Measurements from ENCODE around the gene SENP8.

DNA sequence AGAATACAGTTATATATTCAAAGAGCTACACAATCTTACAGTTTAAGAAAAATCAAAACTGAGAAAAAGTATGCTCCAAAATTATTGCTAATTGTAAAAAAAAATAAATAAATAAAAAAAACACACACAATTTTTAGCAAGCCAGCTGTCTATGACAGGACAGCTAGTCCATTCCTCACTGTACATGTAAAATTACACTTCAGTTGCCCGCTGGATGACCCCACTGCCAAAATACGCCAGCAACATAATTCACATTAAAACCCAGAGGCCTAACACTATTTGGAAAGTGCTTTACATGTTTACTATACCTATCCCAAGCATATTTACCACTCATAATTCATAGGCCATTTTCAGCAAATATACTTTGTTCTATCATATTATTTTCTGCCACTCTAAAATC, 6.1 kb upstream of the SENP8 start:
- TF ChIP-seq ZFP30 (CRISPR knock-in tag; IDR thresholded peaks at IDR 0.05) (no peak), ZC3H10 (CRISPR knock-in tag; IDR thresholded peaks at IDR 0.05) (no peak), TSHZ2 (CRISPR knock-in tag; IDR thresholded peaks at IDR 0.05) (no peak), RARB (CRISPR knock-in tag; IDR thresholded peaks at IDR 0.05) (no peak), ARNTL (CRISPR knock-in tag; IDR thresholded peaks at IDR 0.05; ENCODE audit: borderline replicate concordance, low read depth) (no peak), ZFP3 (CRISPR knock-in tag; IDR thresholded peaks at IDR 0.05) (no peak), ZNF70 (CRISPR knock-in tag; IDR thresholded peaks at IDR 0.05) (no peak), TOX (CRISPR knock-in tag; IDR thresholded peaks at IDR 0.05; ENCODE audit: borderline replicate concordance) (no peak)
- TF ChIP-seq, protein P1, sequence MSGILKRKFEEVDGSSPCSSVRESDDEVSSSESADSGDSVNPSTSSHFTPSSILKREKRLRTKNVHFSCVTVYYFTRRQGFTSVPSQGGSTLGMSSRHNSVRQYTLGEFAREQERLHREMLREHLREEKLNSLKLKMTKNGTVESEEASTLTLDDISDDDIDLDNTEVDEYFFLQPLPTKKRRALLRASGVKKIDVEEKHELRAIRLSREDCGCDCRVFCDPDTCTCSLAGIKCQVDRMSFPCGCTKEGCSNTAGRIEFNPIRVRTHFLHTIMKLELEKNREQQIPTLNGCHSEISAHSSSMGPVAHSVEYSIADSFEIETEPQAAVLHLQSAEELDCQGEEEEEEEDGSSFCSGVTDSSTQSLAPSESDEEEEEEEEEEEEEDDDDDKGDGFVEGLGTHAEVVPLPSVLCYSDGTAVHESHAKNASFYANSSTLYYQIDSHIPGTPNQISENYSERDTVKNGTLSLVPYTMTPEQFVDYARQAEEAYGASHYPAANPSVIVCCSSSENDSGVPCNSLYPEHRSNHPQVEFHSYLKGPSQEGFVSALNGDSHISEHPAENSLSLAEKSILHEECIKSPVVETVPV (CRISPR knock-in tag; IDR thresholded peaks at IDR 0.05) = no peak
- TF ChIP-seq, protein P2, sequence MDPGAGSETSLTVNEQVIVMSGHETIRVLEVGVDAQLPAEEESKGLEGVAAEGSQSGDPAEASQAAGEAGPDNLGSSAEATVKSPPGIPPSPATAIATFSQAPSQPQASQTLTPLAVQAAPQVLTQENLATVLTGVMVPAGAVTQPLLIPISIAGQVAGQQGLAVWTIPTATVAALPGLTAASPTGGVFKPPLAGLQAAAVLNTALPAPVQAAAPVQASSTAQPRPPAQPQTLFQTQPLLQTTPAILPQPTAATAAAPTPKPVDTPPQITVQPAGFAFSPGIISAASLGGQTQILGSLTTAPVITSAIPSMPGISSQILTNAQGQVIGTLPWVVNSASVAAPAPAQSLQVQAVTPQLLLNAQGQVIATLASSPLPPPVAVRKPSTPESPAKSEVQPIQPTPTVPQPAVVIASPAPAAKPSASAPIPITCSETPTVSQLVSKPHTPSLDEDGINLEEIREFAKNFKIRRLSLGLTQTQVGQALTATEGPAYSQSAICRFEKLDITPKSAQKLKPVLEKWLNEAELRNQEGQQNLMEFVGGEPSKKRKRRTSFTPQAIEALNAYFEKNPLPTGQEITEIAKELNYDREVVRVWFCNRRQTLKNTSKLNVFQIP (CRISPR knock-in tag; IDR thresholded peaks at IDR 0.05; ENCODE audit: borderline replicate concordance, low read depth) = no peak
